ENCODE data around the gene NUMB.
"Not testable (repeated sequence)": the region's sequence is repeated elsewhere in the genome, so short reads cannot be mapped to it uniquely, and the experiment has no call there.

NUMB gene

DNA sequence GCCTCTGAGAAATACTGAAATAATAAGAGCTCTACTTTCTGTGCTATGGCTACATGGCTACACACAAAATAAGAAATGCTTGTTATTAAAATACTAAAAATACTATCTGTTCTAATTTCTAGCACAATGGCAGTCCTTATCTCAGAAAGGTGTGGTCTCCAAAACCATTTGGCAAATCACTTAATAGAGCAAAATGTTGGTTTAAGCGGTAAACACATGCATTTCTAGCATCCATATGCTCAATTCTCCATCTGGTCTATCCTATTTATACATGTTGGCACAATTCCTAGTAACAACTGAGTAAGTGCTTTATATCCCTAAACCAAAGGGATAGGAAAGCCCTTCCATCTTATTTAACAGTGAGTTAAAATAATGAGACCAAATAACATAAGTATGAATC is 114.0 kb downstream of the NUMB start:
- peak; percentile 90 for DNase-seq

DNA sequence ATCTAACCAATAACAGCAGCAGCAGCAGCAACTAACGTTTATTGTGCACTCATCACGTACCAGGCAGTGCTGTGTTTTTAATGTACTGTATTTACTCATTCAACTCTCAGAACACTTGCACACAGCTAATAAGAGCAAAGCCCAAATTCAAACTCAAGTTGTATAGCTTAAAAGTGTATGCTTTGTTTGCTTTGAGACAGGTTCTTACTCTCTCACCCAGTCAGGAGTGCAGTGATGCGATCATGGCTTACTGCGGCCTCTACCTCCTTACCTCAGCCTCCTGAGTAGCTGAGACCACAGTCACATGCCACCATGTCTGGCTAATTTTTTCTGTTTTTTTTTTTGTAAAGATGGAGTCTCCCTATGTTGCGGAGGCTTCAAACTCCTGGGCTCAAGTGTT is 115.7 kb downstream of the NUMB start:
- no peak for DNase-seq

DNA sequence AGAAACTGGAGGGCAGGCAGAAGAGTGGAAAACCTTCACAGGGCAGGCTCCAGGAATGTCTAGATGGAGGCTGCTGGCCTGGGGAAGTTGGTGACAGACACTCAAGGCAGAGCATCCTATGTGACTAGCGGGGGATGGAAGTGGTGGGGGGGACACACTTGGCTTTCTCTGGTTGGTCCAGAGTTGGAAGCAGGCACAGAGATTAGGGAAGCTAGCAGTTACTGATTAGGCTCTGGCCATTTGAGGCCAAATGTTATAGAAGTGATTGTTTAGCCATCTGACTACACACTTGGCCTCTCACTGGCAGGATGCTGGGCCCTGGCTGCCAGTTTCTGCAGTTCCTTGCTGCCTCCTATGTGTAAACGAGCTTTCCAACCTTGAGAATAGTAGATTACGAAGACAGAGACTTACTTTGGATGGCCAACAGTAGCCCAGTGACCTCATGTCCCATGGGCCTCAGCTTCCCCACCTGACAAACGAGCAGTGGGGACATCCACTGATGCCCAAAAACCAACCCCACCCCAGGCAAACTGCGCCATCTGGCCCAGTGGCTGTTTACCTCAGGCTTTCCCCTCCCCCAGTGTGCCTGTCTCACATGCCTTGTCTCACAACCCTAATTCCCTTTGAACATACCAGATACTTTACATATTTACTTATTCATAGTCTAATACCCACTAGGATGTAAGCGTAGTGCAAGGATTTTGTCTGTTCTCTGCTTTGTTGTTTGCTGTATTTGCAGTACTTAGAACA is 118.3 kb downstream of the NUMB start:
- DNase-seq, result no peak

DNA sequence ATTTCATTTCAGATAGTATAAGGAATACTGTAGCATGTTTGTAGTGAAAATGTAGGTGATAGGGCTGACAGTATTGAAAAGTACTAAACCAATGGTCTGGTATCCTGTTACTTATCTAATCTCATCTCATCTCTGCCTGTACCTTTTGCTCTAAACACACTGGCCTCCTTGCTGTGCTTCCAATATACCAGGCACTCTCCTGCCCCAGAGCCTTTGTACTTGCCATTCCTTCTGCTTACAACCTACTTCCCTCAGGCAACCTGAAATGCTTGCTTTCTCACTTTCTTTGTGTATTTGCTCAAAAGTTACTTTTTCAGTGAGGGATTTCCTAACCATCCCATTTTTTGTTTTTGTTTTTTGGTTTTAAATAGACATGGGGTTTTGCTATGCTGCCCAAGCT is 119.1 kb downstream of the NUMB start:
- DNase-seq, result no peak

DNA sequence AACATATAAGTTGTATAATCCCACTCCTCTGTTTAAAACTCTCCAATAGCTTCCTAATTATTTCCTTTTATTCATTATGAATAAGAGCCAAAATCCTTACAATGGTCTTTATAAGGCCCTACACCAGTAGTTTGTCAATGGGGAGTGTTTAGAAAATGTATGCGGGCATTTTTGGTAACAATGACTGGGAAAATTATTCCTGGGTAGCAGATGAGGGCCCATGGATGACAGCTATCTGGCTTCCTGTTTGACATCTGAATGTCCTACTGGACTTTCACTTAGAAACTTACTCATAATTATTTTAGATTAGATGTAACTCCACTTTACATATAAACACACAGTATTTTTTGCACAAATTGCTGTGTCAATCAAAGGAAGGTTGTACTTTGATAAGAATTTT is 119.8 kb downstream of the NUMB start:
- no peak for DNase-seq

DNA sequence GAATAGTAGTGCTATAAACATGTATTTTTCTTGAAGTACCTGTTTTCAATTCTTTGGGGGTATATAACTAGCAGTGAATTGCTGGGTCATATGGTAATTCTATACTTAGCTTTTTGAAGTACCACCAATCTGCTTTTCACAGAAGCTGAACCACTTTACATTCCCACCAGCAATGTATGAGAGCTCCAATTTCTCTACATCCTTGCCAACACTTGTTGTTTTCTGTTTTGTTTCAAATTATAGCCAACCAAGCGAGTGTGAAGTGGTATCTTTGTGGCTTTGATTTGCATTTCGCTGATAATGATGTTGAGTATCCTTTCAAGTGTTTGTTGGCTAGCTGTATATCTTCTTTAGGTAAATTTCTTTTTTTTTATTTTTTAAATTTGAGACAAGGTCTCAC is 125.3 kb downstream of the NUMB start:
- DNase-seq, result no peak

DNA sequence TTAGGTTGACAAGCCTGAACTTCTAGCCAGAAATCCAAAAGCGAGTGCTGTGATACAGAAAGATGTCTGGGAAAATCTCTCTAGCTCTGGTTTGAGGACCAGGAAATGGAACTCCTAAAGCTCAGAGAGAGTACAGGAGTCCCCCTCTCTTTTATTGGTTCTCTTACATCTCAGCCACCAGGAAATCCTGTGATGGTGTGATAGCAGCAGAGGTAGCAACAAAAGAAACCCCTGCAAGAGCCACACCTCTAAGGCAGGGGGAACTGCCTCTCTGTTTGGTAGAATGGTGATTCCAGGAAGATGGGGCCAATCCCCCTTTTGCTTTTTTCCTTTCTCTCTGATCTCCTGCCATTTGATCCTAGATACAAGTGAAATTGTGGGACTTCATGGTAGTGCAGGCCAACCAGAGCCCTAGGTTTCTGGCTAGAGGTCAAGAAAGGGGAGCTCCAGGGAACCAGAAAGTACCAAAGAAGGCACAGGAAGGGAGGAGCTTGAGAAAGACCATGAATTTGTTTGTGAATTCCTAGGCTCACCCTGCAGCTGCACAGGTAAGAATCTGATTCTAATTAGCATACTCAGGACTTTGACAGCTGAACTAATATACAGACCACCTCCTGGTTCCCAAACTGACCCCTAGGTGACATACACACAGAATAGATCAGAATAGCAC is 132.6 kb downstream of the NUMB start:
- no peak for DNase-seq

DNA sequence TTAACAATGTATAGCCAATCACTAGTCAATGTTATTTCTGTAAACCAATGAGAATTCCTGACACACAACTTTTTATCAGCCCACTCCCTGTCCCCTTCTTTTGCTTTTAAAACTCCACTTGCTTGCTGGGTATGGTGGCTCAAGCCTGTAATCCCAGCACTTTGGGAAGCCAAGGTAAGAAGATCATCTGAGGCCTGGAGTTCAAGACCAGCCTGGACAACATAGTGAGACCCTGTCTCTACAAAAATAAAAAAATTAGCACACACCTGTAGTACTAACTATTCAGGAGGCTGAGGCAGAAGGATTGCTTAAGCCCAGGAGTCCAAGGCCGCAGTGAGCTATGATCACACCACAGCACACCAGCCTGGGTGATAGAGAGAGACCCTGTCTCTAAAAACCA is 133.3 kb downstream of the NUMB start:
- no peak for DNase-seq

DNA sequence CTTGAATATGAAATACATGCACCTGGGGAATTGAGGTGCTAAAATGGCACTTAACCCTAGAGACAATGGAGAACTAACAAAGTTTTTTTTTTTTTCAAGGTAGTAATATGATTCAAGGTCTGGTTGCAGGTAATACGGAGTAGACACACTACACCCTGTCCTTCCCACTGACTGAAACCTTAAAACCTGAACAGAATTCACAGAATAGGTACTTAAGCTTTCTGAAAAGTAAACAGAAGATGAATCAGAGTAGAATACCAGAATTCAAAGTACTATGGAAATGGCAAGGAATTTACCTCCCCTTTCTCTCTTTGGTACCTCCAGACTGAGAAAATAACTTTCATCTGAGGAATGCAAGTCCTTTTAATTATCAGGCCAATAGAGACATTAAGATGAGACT is 133.8 kb downstream of the NUMB start:
- no peak for DNase-seq

DNA sequence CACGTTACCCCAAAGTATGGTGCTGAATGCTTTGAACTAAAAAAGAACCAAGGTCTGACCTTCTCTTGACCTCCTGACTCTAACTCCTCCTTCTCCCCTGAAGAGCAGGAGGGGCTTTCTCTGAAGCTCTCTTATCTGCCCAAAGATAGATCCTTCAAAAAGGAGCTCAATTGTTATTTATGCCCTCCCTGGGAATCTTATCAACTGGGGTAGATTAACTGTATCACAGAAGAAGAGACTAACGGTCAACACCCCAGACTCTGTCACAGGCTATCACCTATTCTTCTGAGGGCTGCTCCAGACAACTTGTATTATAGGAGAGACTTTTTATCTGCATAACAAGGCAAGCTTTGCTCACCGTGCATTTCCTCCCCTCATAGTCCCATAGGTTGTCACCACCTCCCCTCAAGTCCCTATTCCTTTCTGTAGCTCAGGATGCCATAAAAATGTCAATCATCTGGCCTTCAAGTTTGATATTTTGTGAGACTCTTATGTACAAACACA is 134.4 kb downstream of the NUMB start:
- no peak for DNase-seq

DNA sequence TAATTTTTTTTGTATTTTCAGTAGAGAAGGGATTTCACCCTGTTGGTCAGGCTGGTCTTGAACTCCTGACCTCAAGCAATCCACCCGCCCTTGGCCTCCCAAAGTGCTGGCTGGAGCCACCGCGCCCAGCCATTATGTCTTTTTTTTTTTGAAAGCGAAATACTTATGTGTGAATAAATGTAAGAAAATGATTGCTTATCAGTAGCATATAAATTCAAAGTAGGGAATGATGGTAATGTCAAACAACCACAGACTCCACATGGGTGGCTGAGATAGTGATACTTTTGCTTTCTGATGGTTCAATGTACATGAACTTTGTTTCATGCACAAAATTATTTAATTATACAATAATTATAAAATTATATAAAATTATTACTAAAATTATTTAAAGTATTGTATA is 145.2 kb downstream of the NUMB start:
- DNase-seq, result no peak

DNA sequence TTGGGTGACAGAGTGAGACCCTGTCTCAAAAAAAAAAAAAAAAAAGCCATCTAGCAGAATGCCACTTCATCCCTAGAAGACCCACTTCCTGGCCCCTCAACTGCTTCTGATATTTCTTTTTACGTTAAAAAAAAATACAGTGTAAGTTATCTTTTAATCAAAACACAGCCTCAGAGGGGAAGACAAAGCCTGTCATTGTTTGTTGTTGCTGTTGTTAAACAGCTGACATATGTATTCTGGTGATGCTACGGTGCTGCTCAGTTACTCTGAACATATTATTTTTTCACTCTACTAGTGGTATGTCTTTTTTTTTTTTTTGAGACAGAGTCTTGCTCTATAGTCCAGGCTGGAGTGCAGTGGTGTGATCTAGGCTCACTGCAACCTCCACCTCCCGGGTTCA is 145.7 kb downstream of the NUMB start:
- DNase-seq, result no peak

DNA sequence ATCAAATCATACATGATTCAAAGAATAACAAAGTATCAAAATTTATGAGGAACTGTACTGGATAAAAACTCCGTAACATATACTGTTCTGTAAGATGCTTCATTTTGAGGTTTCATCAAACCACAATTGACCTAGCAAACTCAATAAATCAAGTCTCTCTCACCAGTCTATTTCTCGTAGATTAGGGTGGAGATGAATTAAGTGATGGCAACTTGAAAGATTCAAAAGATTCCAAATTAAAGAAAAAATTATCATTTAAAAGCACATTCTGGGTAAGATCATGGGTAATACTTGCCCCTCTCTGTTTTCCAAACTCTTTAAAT is 146.7 kb downstream of the NUMB start:
- no peak for DNase-seq

DNA sequence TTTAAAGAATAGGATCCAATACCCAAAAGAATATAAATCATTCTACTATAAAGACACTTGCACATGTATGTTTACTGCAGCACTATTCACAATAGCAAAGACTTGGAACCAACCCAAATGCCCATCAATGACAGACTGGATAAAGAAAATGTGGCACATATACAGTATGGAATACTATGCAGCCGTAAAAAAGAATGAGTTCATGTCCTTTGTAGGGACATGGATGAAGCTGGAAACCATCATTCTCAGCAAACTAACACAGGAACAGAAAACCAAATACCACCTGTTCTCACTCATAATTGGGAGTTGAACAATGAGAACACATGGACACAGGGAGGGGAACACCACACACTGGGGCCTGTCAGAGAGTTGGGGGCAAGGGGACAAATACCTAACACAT is 149.1 kb downstream of the NUMB start:
- not testable (repeated sequence) for DNase-seq

DNA sequence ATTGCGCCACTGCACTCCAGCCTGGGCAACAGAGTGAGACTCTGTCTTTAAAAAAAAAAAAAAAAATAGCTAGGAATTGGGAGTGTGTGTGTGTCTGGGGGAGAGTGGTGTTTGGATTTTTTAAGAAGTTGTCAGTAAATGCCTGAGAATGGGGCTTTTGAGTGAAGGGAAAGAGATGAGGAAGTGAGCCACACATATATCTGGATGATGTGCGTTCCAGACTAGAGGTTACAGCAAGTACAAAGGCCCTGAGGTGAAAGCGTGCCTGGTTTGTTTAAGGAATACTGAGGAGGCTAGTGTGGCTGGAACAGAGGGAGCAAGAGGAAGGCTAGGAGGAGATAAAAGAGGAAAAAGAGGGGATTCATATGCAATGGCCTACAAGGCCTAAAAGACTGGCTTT is 151.1 kb downstream of the NUMB start:
- DNase-seq, result no peak

DNA sequence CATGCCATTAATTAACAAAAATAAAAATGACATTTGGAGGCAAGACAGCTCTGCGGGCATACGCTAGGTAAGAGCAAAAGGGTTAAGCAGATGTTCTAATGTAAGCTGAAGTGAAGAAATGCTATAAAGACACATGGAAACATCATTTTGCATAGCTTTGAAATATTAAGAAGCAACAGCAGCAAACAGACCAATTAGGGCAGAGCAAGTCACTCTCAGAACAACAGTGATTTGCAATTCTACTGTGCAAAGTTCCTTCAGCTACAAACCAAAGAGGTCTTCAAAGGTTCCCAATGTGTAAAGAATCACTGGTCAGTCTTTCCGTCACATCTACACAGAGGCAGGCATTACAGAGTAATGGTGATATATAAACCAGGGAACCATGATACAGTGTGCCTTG is 152.8 kb downstream of the NUMB start:
- no peak for DNase-seq

DNA sequence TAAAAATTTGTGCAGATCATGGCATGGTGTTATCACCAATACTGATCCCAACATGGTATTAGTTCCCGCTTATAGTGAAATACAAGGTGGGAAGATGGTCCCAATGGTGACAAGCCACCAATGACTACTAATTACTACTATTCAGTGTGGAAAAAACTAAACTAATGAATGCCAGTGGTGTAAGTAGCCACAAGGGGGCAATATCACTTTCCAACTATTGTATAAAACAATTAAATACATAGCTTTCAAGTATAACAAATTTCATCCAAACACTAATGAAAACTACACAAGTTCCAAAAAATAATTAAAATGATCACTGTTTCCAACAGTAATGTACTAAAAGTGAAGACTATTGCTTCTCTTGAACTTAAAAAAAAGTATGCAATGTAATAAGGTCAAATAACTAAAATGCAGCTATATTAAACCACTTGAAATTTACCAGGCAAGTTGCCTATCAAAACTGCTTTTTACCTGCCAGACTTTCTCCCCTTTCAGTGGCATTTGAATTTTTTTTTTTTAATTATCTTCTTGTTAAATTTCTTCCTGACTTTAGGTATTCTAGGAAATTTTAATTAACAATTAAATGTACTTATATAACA is 163.0 kb downstream of the NUMB start:
- DNase-seq, result peak; percentile 54

DNA sequence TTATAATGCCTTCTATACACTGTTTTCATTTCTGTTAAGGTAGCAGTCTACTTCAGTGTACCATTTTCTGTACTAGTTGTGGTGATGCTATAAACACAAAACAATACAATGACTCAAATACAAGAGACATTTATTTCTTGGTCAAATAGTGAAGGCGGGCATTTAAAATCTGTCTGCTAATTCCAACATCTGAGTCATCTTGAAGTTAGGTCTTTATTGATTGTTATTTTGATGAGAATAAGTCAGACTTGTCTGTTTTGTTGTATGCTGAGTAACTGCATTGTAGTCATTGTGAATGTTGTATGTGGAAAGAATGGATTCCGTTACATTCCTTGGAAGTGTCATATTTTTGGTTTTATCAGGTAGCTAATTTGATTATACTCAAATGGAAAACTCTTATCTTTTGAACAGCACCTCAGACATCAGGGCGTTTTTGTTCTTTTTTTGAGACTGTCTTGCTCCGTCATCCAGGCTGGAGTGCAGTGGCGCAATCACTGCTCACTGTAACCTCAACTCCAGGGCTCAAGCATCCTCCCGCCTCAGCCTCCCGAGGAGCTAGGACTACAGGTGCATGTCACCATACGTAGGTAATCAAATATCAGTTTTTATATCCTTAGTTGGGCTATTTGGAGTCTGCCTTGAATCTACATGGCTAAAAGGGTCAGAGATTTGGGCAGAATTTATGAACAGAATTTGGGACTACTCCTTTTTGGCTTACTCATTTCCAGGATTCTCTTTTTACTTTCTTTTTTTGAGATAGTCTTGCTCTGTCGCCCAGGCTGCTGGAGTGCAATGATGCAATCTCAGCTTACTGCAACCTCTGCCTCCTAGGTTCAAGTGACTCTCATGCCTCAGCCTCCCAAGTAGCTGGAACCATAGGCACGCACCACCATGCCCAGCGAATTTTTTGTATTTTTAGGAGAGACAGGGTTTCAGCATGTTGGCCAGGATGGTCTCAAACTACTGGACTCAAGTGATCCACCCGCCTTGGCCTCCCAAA is 164.3 kb downstream of the NUMB start:
- no peak for DNase-seq

DNA sequence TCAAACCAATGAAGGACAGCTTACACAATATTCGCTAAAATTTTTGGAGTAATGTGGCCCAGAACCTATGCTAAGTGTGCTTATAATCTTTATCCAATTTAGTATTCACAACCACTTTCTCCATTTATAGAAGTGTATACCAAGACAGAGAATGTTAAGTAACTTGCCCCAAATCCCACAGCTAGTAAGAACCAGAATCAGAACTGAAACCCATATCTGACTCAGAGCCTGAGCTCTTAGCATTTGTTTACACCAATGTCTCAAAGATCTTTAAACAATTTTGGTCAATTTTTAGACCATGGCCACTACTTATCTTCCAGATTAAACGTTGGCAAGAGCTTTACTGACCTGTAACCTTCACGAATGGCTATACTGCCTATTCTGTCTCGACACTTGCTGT is 168.1 kb downstream of the NUMB start:
- DNase-seq, result no peak

DNA sequence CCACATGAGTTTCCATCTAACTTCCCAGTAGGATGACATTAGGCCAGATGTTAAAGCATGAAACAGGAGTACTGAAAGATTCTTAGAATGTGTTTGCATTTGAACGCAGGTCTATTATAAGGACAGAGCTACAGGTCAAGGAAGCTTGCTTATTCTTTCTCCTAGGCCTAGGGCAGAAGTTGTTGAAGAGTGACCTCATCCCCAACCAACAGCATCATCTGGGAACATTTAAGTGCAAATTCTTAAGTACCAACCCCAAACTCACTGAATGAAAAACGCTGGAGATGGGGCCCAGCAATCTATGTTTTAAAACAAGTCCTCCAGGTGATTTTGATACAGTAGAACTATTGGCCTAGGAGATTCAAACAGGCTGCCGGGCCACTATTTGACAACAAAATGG is 168.6 kb downstream of the NUMB start:
- no peak for DNase-seq

DNA sequence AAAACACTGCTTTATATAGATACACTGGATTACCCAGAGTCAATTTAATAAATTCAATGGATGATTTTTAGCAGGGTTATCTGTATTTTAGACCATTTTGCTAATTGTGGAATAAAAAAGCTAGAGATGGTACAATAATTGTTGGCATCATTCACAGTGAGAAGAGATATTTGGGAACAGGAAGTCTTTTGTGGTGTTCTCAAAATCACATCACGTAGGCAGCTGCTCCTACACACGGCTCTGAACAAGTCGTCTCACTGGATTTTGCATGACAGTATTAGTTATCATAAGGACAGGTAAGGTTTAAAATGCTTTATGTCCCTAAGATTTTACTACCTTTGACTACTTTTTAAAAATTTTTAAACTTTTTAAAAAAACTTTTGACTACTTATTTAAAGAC is 169.0 kb downstream of the NUMB start:
- no peak for DNase-seq

DNA sequence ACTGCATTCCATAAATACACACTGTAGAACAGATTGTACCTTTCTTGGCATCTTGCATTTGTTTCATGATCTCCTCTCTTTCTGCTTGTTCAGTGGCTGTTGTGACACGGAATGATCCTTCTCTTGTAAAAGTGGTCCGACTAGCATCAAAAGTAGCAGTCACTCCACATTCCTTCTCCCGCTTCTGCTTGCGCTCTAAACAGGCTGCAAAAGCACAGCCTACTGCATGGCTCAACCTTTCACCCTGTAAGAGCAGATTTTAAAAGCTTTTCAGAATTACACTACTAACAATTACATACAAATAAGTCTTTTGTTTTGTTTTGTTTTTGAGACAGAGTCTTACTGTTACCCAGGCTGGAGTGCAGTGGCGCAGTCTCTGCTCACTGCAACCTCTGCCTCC is 171.3 kb downstream of the NUMB start:
- DNase-seq, result no peak

DNA sequence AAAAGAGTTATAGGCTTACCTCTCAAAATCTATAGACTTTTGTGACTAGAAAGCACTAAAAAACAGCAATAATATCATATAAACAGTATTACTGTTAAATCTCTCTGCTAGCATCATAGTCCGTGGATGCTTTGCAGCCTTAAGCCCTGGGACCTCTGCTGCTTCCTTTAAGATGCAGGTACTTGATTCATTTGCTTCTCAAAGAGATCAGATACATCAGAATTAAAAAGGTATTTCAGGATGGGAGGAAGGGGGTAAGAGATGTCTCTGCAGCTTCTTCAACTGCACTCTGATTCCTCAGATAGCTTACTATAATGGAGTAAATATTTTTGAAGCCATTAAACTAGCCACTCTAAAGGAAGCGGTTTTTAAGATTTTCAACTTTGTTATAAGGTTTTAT is 171.7 kb downstream of the NUMB start:
- no peak for DNase-seq
